Osteocyte (in vitro differentiated cells): Measurements from ENCODE around the gene DERL3. TPM values are rescaled to one million over a fixed set of nuclear protein-coding genes. Genes with fewer than 3 reads are reported as not detected.

Experiments
- DNase-seq: peaks from one replicate; pipeline ENCODE4 v3.0.0; 2021; ENCODE audit warnings: mixed read lengths; ENCODE audit not compliant: unreplicated experiment; ENCODE audit errors: extremely low spot score
- H3K27ac Mint-ChIP-seq: one replicate; pipeline ENCODE4 v1.8.0; 2021; ENCODE audit warnings: mild to moderate bottlenecking, mixed read lengths; ENCODE audit not compliant: unreplicated experiment
- H3K27me3 Mint-ChIP-seq: one replicate; pipeline ENCODE4 v1.8.0; 2021; ENCODE audit warnings: mixed read lengths; ENCODE audit not compliant: unreplicated experiment
- H3K36me3 Mint-ChIP-seq: one replicate; pipeline ENCODE4 v1.8.0; 2021; ENCODE audit warnings: mixed read lengths; ENCODE audit not compliant: unreplicated experiment
- H3K4me1 Mint-ChIP-seq: one replicate; pipeline ENCODE4 v1.8.0; 2021; ENCODE audit warnings: mixed read lengths; ENCODE audit not compliant: unreplicated experiment
- H3K4me3 Mint-ChIP-seq: one replicate; pipeline ENCODE4 v1.8.0; 2021; ENCODE audit warnings: mild to moderate bottlenecking, moderate library complexity, mixed read lengths; ENCODE audit not compliant: unreplicated experiment
- H3K9me3 Mint-ChIP-seq: one replicate; pipeline ENCODE4 v1.8.0; 2021; ENCODE audit warnings: mixed read lengths; ENCODE audit not compliant: unreplicated experiment
- total RNA-seq: library from RNA; stranded (reverse); gene quantifications from 2 replicates; pipeline ENCODE4 v1.2.1, GENCODE V29; 2021
- TF ChIP-seq, protein P1 (sequence below): fragments of 200-600 bp; sonication (generic); IDR thresholded peaks from 2 replicates; pipeline ENCODE4 v1.5.0; 2021; ENCODE audit warnings: antibody characterized with exemption, mild to moderate bottlenecking, moderate library complexity

The DERL3 gene
- total RNA-seq, 1 donor from 2014 or later = 0.56 TPM

DNA sequence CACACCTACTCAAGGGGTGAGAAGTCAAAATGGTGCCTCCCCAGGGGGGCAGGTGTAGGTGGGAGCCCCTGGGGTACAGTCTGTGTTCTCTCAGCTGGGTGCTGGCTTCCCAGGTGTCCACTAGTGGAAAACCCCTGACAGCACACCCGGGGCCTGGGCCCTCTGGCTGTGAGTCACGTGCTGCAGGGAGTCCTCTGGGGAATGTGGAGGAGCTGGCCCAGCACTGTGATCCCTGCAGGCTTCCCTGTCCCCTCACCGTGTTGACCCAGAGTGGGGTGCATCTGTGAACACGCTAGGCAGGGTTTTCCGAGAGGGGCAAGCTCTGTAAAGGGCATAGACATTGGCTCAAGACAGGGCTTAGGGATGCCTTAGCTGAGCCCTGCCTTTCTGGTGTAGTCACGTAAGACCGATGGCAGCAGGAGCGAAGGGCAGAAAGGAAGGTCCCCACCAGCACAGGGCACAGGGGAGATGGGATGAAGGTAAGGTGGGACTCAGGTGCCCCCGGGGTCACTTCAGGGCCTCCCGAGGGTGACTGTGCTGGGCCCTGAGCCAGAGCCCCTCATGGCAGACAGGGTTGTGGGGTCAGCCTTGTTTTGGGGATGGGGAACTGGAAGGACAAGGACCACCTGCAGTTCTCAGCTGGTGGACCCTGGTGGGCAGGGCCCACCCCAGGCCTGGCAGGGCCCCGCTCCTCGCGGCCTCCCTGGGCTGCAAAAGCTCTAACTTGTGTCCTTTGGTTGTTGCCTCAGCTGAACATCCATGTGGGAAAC is 14.1 kb downstream of the DERL3 start:
- Mint-ChIP-seq H3K9me3 (no peaks in the 10 kb centered on the region), H3K27me3 (no peaks in the 10 kb centered on the region), H3K4me1 (peaks cover 42% of the 10 kb centered on the region), H3K27ac (peak overlapping the region; percentile 75), H3K36me3 (peaks cover 50% of the 10 kb centered on the region), H3K4me3 (no peak overlapping the region)
- no peak for DNase-seq
- TF ChIP-seq, protein P1, sequence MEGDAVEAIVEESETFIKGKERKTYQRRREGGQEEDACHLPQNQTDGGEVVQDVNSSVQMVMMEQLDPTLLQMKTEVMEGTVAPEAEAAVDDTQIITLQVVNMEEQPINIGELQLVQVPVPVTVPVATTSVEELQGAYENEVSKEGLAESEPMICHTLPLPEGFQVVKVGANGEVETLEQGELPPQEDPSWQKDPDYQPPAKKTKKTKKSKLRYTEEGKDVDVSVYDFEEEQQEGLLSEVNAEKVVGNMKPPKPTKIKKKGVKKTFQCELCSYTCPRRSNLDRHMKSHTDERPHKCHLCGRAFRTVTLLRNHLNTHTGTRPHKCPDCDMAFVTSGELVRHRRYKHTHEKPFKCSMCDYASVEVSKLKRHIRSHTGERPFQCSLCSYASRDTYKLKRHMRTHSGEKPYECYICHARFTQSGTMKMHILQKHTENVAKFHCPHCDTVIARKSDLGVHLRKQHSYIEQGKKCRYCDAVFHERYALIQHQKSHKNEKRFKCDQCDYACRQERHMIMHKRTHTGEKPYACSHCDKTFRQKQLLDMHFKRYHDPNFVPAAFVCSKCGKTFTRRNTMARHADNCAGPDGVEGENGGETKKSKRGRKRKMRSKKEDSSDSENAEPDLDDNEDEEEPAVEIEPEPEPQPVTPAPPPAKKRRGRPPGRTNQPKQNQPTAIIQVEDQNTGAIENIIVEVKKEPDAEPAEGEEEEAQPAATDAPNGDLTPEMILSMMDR = no peak

DNA sequence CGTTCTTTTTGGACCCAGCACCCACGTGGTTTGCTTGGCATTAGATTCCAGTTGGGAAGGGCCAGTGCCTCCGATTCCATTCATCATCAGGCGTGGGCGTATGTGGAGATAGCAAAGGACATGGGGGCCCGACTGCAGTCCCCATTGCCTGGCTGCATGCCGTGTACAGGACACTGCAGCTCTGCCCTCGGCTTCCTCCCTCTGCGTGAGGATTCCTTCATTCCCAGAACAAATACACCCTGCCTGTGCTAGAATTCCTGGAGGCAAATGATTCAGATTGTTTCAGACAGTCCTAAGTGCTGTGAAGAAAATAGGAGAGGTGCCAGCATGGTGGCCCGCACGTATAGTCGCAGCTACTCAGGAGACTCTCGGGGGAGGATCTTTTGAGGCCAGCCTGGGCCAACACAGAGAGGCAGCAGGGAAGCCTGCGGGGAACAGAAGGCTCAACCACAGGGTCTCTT is 15.4 kb downstream of the DERL3 start:
- H3K36me3 Mint-ChIP-seq = peaks cover 42% of the 10 kb centered on the region
- H3K4me1 Mint-ChIP-seq = peaks cover 34% of the 10 kb centered on the region
- H3K27ac Mint-ChIP-seq = peak overlapping the region; percentile 75

DNA sequence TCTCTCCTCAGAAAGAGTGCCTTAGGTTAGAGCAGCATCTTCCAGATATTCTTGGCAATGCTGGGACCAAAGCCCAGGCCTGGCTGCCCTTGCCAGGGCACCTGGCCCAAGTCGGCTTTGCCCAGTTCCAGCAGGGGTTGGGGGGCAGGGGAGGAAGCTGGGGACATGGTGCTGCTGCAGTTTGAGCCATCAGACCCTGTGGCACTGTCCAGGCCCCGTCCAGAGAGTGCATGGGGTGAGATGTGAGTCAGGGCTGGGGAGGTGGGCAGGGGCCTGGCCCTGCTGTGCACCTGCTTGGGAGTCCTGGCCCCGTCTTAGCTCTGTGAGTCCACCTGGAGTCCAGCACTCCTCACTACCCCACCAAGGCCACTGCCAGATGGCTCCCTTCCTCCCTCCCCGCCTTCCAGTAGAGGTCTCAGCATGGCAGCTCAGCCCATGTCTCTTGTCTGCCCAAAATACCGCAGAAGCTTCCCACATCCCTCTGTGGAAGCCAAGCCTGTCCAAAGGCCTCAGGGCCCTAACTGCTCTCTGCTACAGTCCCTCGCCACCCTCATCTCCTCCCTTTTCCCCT is 16.6 kb downstream of the DERL3 start:
- Mint-ChIP-seq H3K27me3 (no peaks in the 10 kb centered on the region), H3K36me3 (peaks cover 44% of the 10 kb centered on the region), H3K9me3 (no peaks in the 10 kb centered on the region), H3K4me3 (no peak overlapping the region), H3K4me1 (peaks cover 30% of the 10 kb centered on the region), H3K27ac (peak overlapping the region; percentile 81)
- no peak for DNase-seq
- TF ChIP-seq, protein P1 = no peak

More for the DNA sequence above, 15.4 kb downstream of the DERL3 start:
- H3K4me3 Mint-ChIP-seq = no peak overlapping the region
- no peaks in the 10 kb centered on the region for H3K9me3 Mint-ChIP-seq
- DNase-seq = no peak
- no peaks in the 10 kb centered on the region for H3K27me3 Mint-ChIP-seq
- TF ChIP-seq, protein P1 = no peak

DNA sequence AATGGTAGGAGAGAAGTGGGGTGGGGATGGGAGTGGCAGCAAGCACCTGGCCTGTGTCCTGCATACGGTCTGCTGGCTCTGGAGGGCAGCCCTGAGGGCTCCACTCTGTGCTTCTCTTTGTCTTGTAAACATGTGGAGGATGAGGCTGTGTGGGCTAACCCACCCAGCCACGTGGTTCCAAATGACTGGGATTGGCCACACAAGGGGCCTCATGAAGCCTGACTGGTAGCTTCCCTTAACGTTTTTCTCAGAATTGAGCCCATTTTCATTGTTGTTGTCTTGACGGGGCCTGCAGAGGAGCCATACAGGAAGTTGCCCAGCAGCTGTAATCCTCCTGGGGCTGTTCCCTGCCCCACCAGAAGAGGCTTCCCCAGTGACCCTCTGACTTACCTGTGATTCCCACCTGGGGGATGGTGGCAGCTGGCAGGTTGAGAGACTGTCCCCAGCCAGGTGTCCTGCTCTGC is 18.0 kb downstream of the DERL3 start:
- Mint-ChIP-seq H3K4me1 (peaks cover 23% of the 10 kb centered on the region), H3K27ac (no peak overlapping the region), H3K4me3 (no peak overlapping the region), H3K27me3 (no peaks in the 10 kb centered on the region), H3K9me3 (no peaks in the 10 kb centered on the region), H3K36me3 (peaks cover 48% of the 10 kb centered on the region)
- TF ChIP-seq, protein P1 = no peak
- no peak for DNase-seq

DNA sequence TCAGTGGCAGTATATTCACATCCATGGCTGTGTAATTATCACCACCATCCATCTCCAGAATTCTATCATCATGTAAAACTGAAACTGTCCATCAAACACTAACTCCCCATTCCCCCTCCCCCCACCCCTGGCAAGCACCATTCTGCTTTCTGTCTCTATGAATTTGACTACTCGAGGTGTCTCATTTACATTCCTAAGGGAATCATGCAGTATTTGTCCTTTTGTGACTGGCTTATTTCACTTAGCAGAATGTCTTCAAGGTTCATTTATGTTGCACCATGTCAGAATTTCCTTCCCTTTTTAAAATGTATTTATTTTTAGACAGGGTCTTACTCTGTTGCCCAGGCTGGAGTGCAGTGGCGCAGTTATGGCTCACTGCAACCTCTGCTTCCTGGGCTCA is 20.3 kb downstream of the DERL3 start:
- Mint-ChIP-seq H3K9me3 (no peaks in the 10 kb centered on the region), H3K36me3 (peaks cover 42% of the 10 kb centered on the region), H3K4me3 (no peak overlapping the region), H3K27ac (no peak overlapping the region), H3K4me1 (peaks cover 14% of the 10 kb centered on the region), H3K27me3 (no peaks in the 10 kb centered on the region)
- no peak for DNase-seq
- TF ChIP-seq, protein P1 = no peak
